Body of pancreas (tissue), 4 donors: ENCODE results near the gene PRKAG2. TPM values are rescaled to one million over a fixed set of nuclear protein-coding genes. Genes with fewer than 3 reads are reported as not detected.

Experiments
- ATAC-seq: fragments of 150-250 bp; one replicate; pipeline ENCODE4 v1.9.1; 2016
- DNase-seq, 4 donors: peaks; one replicate each; pipeline ENCODE4 v3.0.0-alpha.2; 2019
- H3K27ac ChIP-seq, 4 donors: fragments of 200-600 bp; sonication (generic); 1 replicate in 3 of 4; 2 replicates in 1 of 4; pipeline versions ENCODE4 v1.5.1 to v1.6.1; 2016 to 2019; ENCODE audit warnings: mild to moderate bottlenecking in 1 of 4, mixed read lengths in 1 of 4, moderate library complexity in 1 of 4
- H3K27me3 ChIP-seq, 2 donors: fragments of 200-600 bp; sonication (generic); one replicate each; pipeline ENCODE4 v1.6.0; 2016; ENCODE audit warnings: mild to moderate bottlenecking in 1 of 2
- H3K36me3 ChIP-seq, 2 donors: fragments of 200-600 bp; sonication (generic); replicated peaks in 1 of 2; 2 replicates each; pipeline ENCODE4 v1.5.1; 2016; ENCODE audit warnings: low read depth in 2 of 2; ENCODE audit not compliant: insufficient read depth in 1 of 2
- H3K4me1 ChIP-seq: fragments of 200-600 bp; sonication (generic); one replicate; pipeline ENCODE4 v1.6.0; 2016
- H3K4me3 ChIP-seq, 2 donors: fragments of 200-600 bp; sonication (generic); 1 replicate in 1 of 2; 2 replicates in 1 of 2; pipeline ENCODE4 v1.5.1; 2016 to 2019
- H3K9me3 ChIP-seq, 3 donors: fragments of 200-600 bp; sonication (generic); 1 replicate in 2 of 3; 2 replicates in 1 of 3; pipeline ENCODE4 v1.5.1; 2016
- POLR2A ChIP-seq, 3 donors: fragments of 450-650 bp; IDR thresholded peaks; one replicate each; pipeline ENCODE4 v1.6.1; 2016; ENCODE audit warnings: antibody characterized with exemption in 3 of 3, mild to moderate bottlenecking in 2 of 3
- WGBS, 2 donors: methylation state at CpG; one replicate each; pipeline ENCODE4 v1.1.5; 2017; 5-methylcytosine and 5-hydroxymethylcytosine counted together
- intact Hi-C: fragments of 100-400 bp; cut with DNase I; formaldehyde crosslinking; loops from one replicate; pipeline ENCODE4 v1.15.1; 2023
- total RNA-seq, 2 donors: library from RNA; depleted of rRNA; stranded (reverse); fragments of >200 nt; gene quantifications; one replicate each; pipeline ENCODE4 v1.1.0, GENCODE V29; 2016
- TF ChIP-seq, protein P1 (sequence below), 7 experiments: fragments of 450-650 bp in 4 of 7; fragments of 200-600 bp in 3 of 7; sonication (generic) in 3 of 7; IDR thresholded peaks; one replicate each; pipeline ENCODE4 v1.5.1; 2016 to 2019; ENCODE audit warnings: antibody characterized with exemption in 7 of 7

The PRKAG2 gene
- total RNA-seq, 2 donors from 2014 or later: 9.9 to 24.4 TPM

- ATAC-seq: no peak
- Histone ChIP-seq H3K4me1 (no peaks in the 10 kb centered on the region), H3K36me3 (no peaks in the 10 kb centered on the region)
Observed at GRCh38 chr7:151572136-151572535, 304.8 kb downstream of the PRKAG2 start.

GRCh38 chr7:151571471-151571870 lies 305.4 kb downstream of the PRKAG2 start:
- no peaks in the 10 kb centered on the region for H3K9me3 ChIP-seq
- H3K27ac ChIP-seq: no peak overlapping the region
- H3K4me3 ChIP-seq: no peak overlapping the region
- ATAC-seq (no peak), DNase-seq (no peak)
- TF ChIP-seq, protein P1, sequence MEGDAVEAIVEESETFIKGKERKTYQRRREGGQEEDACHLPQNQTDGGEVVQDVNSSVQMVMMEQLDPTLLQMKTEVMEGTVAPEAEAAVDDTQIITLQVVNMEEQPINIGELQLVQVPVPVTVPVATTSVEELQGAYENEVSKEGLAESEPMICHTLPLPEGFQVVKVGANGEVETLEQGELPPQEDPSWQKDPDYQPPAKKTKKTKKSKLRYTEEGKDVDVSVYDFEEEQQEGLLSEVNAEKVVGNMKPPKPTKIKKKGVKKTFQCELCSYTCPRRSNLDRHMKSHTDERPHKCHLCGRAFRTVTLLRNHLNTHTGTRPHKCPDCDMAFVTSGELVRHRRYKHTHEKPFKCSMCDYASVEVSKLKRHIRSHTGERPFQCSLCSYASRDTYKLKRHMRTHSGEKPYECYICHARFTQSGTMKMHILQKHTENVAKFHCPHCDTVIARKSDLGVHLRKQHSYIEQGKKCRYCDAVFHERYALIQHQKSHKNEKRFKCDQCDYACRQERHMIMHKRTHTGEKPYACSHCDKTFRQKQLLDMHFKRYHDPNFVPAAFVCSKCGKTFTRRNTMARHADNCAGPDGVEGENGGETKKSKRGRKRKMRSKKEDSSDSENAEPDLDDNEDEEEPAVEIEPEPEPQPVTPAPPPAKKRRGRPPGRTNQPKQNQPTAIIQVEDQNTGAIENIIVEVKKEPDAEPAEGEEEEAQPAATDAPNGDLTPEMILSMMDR (IDR thresholded peaks at IDR 0.05): no peak
- TF ChIP-seq POLR2A (IDR thresholded peaks at IDR 0.05): no peak
- no peaks in the 10 kb centered on the region for H3K27me3 ChIP-seq
- no peaks in the 10 kb centered on the region for H3K36me3 ChIP-seq
- 90 to 95% methylated on average over 5 of the region's 5 CpGs for WGBS, 2 donors
- intact Hi-C loops: no loop called here
- no peaks in the 10 kb centered on the region for H3K4me1 ChIP-seq

More at GRCh38 chr7:151572136-151572535, 304.8 kb downstream of the PRKAG2 start:
- Histone ChIP-seq H3K9me3 (no peaks in the 10 kb centered on the region), H3K4me3 (no peak overlapping the region), H3K27me3 (no peaks in the 10 kb centered on the region), H3K27ac (no peak overlapping the region)
- TF ChIP-seq, protein P1 (IDR thresholded peaks at IDR 0.05): no peak
- TF ChIP-seq POLR2A (IDR thresholded peaks at IDR 0.05): no peak
- no peak for DNase-seq
- intact Hi-C loops: no loop called here
- WGBS, 2 donors: 97 to 100% methylated on average over 2 of the region's 2 CpGs

DNA sequence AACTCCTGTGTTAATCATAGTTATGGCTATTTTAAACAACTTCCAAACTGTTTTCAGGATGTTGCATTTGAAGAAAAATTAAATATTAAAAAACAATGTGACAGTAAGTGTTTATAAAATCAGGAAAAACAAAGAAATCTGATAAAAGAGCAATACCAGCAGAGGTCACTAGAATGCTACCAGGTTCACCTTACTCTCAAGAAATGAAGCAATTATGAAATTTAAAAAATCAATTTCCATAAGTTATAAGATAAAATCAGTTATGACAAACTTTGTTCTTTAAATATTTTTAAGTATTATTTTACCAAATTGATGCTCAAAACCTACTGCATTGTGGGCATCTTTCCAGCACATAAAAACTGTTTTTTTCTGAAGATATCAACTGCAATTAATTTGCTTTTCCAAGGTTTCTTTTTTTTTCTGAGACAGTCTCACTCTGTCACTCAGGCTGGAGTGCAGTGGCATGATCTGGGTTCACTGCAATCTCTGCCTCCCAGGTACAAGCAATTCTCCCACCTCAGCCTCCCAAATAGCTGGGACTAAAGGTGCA lies 306.5 kb downstream of the PRKAG2 start:
- DNase-seq (no peak), ATAC-seq (no peak)
- Histone ChIP-seq H3K4me3 (no peak overlapping the region), H3K27ac (no peak overlapping the region), H3K36me3 (no peaks in the 10 kb centered on the region), H3K9me3 (no peaks in the 10 kb centered on the region), H3K27me3 (no peaks in the 10 kb centered on the region), H3K4me1 (no peaks in the 10 kb centered on the region)
- intact Hi-C loops: no loop called here
- TF ChIP-seq, protein P1 (IDR thresholded peaks at IDR 0.05): peak in 6 of 7 experiments; percentile 25 to 46 (median 34)
- TF ChIP-seq POLR2A (IDR thresholded peaks at IDR 0.05): no peak

GRCh38 chr7:151568956-151569940 lies 307.7 kb downstream of the PRKAG2 start:
- TF ChIP-seq, protein P1 (IDR thresholded peaks at IDR 0.05): no peak
- TF ChIP-seq POLR2A (IDR thresholded peaks at IDR 0.05): no peak
- intact Hi-C loops: no loop called here

More at GRCh38 chr7:151568956-151569940, 307.7 kb downstream of the PRKAG2 start:
- peaks cover 0 to under 1% of the 10 kb centered on the region in 2 donors for H3K36me3 ChIP-seq
- 87 to 93% methylated on average over 20 of the region's 20 CpGs for WGBS, 2 donors
- H3K4me1 ChIP-seq: no peaks in the 10 kb centered on the region
- H3K27ac ChIP-seq: no peak overlapping the region
- DNase-seq (no peak), ATAC-seq (no peak)
- H3K9me3 ChIP-seq: no peaks in the 10 kb centered on the region
- H3K4me3 ChIP-seq: no peak overlapping the region
- no peaks in the 10 kb centered on the region for H3K27me3 ChIP-seq
